NCI-H1694 treated with DMSO at 0.1 percent for 48 hours (cell line): ENCODE results near the gene IPCEF1.
"Not testable (repeated sequence)": the region's sequence is repeated elsewhere in the genome, so short reads cannot be mapped to it uniquely, and the experiment has no call there.

Source experiments
- DNase-seq: peaks from one replicate; lab custom pipeline; 2025; lab: John Stamatoyannopoulos, UW

IPCEF1 gene

DNA sequence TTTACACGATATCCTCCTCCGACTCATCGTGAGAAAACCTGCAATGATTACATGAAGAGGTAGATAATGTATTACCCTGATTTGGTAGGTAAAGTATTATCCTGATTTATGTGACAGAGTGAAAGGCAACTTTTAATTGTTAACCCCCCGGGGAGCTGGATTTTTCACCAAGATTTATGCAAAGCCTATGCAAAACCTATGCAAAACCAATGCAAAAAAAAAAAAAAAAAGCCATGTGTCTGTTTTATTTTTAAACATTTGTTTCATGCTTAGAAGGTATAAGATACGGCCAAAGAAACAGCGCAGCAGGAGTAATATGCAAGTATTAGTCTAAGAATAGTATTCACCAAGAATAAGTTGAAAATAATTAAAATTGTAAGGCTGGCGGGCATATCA, 109.9 kb downstream of the IPCEF1 start:
- no peak for DNase-seq

DNA sequence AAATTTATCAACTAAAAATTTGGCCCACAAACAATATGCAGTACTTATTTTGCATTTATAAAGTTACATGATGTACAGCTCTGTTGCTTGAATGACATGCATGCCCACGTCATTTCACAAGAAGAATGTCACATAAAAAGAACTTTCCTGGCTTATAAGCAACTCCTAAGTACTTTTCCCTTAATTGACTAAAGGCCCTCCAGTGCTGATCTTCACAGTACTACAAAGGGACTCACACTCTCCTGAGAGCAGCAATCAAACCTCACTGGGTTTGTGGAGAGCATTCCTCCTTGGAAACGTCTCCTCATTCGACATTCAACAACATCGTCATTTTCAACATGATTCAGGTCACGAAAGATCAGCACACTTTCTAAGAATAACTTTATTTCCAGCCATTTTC, 111.1 kb downstream of the IPCEF1 start:
- no peak for DNase-seq

DNA sequence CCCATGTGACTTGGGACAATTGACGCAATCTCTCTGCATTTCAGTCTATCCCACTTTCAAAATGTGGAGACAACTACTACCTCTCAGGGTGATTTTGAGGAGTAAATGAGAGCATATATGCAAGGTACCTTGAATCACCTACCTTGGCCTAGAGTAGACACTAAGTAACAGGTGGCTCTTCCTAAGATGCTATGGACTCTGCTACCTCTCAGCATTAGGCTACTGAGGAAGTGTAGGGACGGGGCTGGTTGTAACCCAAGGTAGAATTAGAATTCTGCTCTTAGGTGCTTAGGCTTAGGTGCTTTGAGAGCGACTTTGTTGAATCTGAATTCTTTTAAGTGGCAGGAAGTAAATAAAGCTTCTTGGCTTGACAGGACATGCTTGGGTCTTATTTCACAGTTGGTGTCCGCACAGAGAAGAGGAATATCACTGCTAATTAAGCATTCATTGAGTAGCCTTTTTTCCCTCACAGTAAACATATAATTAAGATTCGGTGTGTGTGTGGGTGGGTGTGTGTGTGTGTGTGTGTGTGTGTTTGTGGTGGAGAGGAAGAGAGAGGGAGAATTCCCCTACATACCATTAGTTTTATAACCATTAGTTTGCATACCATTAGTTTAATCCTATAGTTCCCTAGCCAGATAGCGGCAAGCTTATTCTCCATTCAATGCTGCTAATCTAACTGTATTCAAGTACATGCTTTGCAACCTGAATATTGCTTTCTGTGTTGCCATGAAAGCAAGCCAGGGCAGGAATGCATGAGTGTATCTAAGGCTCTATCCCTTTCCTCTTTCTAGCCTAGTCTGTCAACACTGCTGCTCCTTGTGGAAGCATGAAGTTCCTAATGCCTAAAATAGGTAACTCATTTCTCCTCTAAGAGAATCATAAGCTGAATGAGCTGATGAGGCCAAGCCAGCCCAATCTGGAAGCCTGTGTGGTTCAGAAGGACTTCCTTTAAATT, 112.5 kb downstream of the IPCEF1 start:
- no peak for DNase-seq

DNA sequence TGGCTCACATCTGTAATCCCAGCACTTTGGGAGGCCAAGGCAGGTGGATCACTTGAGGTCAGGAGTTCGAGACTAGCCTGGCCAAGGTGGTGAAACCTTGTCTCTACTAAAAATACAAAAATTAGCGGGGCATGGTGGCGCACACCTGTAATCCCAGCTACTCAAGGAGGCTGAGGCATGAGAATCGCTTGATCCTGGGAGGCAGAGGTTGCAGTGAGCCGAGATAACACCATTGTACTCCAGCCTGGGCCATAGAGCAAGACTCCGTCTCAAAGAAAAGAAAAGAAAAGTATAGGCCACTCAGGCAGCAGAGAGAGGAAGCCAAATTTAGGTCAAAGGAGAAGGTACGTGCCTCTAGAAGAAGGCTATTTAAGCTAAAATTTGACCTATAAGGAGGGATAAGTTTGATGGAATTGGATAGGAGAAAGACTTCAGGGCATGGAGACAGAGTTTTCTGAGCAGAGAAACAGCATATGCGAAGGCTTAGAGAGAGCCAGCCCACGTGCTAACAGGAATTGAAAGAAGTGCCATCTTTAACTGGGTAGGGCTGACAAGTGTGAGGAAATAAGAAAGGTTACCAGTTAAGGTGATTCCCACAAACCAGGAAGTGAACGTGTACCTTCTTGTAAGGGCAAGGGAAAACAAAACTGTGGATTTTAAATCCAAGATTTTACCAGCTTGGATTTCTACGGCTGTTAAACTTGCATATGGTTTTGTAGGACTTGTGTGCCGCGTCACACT, 113.8 kb downstream of the IPCEF1 start:
- DNase-seq, result no peak

DNA sequence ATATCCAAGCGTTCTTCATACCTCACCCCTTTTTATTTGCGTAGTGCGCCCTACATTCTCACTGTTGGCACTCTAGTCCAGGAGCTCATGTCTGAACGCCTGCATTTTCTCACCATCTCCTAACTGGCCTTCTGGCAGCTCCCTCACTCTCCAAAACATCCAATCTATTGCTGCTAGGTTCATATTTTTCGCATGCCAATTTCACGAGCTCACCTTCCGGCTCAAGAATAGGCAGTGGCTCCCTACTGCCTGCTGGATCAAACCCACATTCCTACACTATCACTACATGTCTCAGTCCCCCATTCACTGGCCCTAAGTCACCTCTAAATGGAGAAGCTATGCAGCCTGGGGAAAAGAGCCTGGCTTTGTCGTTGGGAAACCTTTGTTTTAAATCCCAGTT, 115.0 kb downstream of the IPCEF1 start:
- DNase-seq, result no peak

DNA sequence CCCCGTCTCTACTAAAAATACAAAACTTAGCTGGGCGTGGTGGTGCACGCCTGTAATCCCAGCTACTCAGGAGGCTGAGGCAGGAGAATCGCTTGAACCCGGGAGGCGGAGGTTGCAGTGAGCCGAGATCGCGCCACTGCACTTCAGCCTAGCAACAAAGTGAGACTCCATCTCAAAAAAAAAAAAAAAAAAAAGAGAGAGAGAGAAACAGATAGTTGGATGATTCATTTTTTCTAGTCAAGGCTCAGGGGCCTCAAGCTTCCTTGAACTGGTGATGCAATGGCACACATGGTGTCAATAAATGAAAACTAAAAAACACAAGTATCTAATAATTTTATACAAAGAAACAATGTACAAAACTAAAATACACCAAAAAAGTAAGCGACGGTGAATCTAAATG, 115.5 kb downstream of the IPCEF1 start:
- DNase-seq, result not testable (repeated sequence)

DNA sequence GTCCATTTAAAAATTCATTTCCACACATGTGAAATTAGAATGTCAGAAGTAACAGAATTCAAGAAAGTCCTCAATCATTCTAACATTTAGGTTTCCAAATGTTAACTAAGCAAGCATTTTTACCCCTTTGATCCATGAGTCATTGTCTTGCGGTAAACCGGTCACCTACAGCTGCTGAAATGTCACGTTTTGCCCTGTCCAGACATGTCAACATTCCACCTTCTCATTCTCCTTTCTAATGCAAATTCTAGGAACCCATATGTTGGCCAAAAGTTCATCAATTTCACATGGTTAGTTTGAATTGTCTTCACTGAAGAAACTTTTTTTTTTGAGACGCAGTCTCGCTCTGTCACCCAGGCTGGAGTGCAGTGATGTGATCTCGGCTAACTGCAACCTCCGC, 117.2 kb downstream of the IPCEF1 start:
- no peak for DNase-seq

DNA sequence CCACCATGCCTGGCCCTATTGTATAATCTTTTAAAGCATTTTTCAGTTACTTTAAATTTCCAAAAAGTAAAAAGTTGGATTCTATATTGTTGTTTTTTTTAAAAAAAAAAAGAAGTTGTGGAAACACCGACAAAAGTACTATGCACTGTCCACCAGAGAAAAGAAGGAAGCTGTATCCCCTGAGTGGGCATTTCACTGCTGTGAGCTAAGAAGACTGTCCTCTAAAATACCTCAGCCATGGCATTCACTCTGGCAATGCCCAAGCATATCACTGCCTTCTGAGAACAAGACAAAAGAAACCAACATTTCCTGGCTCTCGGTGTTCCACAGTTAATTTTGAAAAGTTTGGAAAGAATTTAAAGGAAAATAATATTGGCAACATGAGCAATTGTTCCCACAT, 117.8 kb downstream of the IPCEF1 start:
- DNase-seq, result no peak

DNA sequence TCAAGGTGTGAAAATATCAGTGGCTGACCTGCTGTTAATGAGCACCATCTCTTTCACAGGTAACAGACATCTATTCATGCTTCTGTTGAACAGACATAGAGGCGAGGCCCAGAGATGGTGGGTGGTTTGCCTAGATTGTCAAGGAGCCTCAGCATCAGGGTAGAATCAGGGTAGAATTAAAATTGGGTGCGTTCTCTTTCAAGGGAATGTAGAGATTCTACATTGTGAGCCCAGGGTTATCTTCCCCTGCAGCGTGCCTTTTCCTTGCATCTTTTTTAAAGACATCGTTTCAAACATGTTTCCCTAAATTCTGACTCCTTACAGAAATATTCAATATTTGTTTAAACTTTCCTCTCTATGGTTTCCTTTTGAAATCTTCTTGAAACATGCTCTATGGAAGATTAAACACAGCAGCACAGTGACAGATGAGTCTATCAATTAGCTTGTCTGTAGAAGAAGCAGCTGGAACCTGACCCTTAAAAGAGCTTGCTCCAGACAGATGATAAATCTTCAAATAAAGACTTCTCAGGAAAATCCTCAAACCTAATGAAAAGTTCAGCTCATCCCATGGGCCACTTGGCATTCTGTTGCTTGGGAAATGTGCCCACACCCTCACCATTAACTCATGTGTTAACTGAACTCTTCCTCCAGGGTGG, 119.8 kb downstream of the IPCEF1 start:
- DNase-seq, result no peak

DNA sequence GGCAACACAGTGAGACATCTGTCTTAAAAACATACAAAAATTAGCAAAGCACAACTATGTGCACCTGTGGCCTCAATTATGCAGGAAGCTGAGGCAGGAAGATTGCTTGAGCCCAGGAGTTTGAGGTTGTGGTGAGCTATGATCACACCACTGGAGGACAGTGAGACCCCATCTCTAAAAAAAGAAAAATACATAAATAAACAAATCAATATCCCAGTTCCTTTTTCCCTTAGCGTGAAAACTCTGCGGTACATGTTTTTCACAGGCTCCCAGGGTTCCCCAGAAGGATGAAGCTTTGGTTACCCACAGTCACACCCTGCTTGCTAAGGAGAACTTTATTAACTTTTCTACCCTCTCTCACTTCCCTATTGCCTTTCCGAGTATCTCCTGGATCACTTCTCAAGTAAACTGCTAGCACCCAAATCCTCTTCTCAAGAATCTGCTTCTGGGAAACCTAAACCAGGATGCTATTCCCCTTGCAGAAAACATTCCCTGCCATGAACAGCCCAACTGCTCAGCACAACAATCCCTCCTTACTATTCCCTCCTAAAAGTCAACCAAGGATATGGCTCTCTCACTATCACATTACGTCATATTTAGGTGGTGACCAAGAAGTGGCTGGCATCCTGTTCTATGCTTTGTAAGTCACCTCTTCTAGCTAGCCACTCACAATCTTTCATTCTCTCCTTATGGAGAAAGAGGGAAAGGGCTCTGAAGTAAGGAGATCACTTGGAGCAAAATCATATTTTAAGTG, 122.4 kb downstream of the IPCEF1 start:
- no peak for DNase-seq

DNA sequence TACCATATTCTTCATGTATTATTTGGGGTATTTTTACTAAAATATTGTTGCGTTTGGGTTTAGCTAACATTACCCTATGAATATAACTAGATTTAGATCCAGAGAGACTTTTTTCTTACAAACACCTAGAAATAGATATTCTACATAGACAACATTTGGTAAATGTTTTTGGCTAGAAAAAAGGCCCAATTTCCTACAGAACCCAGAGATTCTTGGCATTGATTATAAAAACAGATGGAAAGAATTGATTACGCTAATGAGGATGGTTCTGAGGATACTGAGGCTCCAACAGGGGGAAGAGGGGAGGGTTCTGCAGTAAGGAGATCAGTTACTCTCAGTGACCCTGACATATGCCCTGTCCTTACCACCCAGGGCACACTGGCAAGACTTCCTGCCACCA, 123.2 kb downstream of the IPCEF1 start:
- DNase-seq, result no peak

DNA sequence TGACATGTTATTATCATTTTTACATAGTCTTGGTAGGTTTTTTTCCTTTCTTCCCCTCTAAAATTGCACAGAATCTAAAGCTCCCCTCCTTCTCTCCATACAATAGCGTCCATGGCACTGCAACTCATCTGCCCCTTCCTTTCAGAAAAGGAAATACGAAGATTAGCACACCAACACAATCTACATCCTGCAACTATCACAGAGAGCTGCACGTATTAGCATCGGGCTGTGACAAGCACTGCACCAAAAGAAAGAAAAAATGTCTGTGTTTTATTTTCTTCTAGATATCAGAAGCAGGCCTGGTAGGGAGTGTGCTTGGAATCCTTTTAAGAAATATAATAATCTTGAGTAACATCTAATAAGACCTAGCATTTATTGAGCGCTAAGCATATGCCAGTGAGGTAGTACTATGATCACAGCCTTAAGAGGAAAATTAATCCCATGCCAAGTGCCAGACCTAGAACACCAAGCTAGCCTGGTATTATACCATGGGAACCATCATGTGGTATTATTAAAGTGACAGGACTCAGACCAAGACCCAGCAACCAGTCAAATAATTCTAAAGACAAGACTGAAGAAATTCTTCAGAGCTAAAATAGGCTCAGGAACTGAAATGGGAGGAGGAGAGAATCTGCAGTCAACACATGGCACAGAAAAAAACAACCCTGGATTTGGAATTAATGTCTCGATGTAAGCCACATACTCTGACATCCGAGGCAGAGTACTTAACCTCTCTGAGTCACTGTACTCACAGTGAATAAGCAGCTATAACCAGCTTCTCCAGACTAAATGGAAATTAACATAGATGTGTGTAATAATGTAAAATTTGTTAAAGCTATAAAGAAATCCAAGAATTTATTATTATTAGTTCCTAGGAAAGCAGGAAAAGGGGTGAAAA, 124.3 kb downstream of the IPCEF1 start:
- DNase-seq, result no peak

DNA sequence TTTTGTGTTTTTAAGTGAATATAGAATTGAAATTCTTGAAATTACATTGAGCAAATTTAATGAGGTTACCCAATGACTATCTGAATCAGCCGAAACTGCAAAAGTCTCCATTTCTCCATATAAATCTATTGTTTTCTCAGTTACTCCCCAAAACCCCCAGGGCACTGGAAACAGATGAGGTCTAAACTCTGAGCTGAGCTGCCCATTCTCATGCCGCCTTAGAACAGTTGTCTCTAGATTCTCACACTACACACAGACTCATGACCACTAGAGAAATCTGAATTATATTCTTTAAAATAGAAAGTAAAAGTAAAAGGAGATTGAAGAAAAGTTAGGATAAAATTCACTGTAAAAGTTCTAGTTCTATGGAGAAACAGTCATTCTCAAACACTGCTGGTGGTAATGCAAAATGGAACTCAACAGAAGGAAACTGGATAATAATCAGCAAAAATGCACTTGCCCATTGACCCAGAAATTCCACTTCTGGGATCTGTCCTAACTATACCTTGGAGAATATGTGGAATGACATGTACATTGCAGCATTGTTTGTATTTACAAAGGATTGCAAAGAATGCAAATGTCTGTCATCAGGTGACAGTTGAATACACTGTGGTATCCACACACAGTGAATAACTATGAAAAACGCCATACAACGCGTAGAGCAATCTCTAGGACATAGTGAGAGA, 125.5 kb downstream of the IPCEF1 start:
- DNase-seq, result no peak

DNA sequence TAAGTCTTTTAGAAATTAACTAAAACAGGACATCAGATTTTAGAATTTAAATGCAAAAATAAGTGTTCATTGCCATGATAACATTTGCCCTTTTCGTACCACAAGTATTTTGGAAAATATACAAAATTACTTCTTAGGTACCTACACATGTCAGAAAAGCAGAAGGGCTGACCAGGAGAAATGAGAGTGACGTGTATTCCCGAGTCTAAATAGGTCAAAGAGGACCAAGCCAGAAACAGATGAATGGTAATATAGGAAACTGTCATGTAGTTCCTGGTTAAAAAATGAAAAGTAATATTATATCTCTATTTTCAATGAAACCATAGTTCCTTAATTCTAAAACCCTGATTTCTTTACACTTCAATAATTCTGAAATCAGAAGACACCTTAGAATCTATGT, 126.2 kb downstream of the IPCEF1 start:
- no peak for DNase-seq

DNA sequence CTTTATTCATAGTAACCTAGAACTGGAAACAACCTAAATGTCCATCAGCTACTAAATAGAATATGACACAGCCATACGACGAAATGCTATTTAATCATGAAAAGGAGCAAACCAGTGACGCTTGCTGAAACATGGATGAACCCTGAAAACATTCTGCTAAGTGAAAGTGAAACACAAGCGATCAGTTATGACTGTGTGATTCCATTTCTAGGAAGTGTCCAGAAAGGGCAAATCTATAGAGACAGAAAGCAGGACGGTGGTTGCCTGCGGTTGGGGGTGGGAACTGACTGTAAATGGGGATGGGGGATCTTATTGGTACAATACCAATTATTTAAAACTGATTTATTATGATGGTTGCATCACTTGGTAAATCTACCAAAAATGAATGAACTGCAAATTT, 126.8 kb downstream of the IPCEF1 start:
- DNase-seq, result no peak

DNA sequence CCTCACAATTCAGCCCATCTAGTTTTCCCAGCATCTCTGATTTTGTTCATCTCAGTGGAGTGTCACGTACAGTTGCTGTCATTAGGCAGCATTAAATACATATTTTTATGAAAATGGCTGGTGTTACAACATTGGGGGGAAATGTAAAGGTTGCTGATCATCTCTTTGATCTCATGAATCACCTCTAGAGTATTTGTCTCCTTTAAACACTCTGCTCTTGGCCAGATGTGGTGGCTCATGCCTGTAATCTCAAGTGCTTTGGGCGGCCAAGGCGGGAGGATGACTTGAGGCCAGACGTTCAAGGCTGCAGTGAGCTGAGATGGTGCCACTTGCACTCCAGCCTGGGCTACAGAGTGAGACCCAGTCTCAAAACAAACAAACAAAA, 128.1 kb downstream of the IPCEF1 start:
- DNase-seq, result no peak

DNA sequence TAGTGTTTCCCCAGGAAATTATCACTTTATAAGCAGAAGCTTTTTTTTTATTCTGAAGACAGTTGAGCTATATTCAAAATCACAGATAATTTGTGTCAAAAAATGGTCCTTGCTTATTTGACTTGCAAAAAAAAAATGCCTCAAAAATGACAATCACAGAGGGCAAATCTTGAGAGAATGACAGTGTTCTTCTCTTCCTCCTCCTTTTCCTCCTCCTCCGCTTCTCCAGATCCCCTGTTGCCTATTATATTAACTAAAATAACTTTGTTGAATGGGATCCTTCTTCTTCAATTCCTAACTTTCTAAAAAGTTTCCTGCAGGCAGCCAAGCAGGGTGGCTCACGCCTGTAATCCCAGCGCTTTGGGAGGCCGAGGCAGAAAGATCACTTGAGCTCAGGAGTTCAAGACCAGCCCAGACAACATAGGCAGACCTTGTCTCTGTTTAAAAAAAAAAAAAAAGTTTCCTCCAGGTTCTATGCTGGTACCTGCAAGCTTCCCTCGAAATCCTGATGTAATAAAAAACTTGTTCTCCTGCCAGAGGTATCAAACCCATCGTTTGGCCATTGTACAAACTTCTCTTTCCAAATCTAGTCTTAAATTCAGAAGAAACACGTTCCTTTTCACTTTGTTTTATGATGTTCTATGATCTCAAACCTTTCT, 128.6 kb downstream of the IPCEF1 start:
- DNase-seq, result no peak

DNA sequence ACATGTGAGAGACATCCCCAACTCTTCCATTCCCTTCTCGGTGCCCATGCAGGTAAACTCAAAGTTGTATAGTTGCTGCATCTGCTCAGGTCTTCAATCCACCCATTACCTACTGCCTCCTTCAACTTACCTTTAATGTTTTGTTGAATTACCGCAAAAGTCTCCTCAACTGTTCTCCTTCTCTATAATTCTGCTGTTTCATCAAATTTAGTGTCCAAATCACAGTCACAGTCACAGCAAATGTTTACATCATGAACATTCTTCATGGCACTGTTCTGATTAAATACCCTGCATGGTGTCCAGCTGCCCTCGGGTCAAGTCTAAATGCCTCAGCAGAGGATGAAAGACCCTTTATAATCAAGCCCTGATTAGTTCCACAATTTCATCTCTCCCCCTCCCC, 130.1 kb downstream of the IPCEF1 start:
- no peak for DNase-seq

DNA sequence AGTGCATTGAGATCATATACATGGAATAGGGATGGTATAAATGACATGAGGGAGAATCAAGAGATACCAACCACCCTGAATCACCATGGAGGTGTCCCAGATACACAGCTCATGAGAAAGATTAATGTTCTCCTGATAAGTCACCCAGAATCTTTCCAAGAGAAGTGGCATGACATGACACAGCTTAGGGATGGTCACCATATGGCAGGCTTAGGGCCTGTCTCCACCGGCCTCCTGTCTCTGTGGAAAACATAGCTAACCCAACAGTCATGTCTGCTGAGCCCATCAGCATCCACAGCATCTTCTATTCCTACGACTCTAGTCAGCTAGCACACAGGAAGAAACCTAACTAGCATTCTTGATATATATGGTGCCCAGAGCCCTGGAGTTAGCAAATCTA, 133.3 kb downstream of the IPCEF1 start:
- DNase-seq, result no peak

DNA sequence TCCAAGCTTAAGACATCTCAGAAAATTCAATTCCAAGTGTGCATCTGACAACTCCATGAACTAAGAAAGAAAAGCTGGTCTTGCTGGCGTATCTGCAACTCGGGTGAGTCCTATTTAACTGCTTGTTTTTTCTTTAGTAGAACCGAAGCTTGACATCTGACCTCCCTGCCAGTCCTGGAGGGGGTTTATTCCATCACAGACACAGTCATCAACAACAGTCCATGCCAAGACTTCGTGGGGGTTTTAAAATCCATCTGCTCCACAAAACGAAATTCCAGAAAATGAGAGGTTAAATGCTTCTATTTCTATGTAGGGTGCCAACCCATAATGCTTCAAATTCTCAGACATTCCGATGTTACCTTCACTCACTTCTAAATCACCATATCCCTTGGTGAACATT, 133.9 kb downstream of the IPCEF1 start:
- no peak for DNase-seq
